Activated T-cell treated with anti-CD3 and anti-CD28 coated beads for 48 hours (primary cell): Measurements from ENCODE around the gene ZNF765.
"Not testable (repeated sequence)": the region's sequence is repeated elsewhere in the genome, so short reads cannot be mapped to it uniquely, and the experiment has no call there.

Experiments
- DNase-seq: peaks from one replicate; pipeline ENCODE4 v3.0.0-alpha.2; 2020; ENCODE audit warnings: low read depth

ZNF765 gene

DNA sequence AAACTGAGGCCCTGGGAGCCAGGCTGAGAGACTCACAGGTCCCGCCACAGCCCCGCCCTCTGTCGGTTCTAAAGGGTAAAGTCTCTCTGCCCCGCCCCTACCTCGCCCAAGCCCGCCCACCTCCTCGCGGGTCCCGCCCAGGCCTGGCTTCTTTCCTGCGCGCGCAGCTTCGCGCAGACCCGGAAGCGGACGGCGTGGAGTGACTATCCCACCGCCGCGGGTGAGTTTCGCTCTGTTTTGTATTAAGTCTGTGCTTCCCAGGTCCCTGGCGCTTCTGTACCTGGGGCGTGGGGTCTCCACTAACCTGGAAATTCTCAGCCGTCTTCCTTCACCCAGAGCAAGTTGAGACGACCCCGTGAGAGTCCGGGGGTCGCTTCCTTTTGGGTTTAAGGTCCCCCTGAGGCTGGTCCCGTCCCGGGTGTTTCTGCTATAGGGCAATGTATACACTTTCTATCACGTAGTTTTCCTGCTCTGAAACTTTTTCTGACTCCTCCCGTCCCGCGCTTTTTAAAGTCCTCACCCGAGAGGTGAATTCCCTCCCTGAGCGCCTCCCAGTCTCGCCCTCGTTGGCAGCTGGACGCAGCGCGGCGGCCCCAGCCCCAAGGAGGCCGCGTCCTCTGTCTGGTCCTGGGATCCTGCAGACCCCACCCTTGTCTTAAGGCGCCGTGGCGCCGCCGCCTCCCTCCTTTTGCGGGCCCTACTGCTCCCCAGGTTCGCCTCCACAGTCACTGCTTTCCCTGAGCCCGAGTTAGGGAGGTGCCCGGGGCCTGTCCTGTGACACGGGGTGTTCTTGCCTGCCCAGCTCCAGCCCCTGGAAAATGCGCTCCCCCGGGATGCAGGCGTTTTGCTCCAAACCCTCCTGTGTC, at the start of gene ZNF765:
TSS of gene ZNF765 (plus strand) at position 176 of the 866 bp plus-strand sequence. CDS start 2,867 bp downstream, outside the sequence.
- peak; percentile 95 for DNase-seq

DNA sequence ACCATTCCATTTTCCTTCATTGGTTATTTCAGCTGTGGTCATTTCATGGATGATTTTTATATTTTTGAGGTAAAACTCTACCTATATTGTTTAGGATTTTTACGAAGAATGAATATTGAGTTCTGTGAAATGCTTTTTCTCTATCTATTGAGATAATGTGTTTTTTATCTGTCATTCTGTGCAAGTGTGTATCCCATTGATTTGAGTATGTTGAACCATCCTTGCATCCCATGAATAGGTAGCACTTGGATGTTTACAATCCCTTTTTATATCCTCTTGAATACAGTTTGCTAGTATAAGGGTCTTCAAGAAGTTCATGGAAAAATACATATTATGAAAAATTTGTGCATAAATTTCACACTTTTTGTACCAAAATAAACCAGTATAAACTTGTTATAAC, 39.2 kb upstream of the ZNF765 start:
- no peak for DNase-seq

- DNase-seq: no peak
Observed at GRCh38 chr19:53357821-53358581, 36.9 kb upstream of the ZNF765 start.

GRCh38 chr19:53360056-53360455, 34.9 kb upstream of the ZNF765 start:
- not testable (repeated sequence) for DNase-seq

DNA sequence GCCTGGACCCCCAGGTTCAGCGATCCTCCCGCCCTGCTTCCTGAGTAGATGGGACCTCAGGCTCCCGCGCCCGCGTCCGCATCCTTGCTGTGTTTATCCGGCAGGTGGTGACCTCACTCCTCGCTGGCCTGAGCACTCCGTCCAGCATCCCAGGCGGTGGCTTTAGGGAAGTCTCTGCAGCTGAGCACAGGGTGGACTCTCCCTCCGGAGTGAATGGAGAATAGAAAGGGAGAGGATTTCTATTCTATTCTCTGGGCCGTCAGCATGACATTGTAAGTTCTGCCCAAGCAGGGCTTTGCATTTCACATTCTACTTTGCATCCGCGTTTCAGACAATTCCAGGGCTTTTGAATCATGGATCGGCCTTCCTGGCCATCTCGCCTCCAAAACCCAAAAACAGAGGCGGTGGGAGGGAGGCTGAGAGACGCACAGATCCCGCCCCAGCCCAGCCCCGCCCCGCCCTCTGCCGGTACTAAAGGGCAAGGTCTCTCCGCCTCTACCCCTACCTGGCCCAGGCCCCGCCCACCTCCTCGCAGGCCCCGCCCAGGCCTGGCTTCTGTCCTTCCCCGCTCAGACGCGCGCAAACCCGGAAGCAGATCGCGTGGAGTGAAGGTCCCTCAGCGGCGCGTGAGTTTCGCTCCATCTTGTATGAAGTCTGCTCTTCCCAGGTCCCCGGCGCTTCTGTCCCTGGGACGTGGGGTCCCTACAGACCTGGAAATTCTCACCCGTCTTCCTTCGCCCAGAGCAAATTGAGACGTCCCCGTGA, 29.6 kb upstream of the ZNF765 start, which contains the start of gene ZNF525:
TSS of gene ZNF525 (plus strand) at position 572 of the 765 bp plus-strand sequence. CDS start 6,577 bp downstream, outside the sequence.
- DNase-seq: peak; percentile 90

DNA sequence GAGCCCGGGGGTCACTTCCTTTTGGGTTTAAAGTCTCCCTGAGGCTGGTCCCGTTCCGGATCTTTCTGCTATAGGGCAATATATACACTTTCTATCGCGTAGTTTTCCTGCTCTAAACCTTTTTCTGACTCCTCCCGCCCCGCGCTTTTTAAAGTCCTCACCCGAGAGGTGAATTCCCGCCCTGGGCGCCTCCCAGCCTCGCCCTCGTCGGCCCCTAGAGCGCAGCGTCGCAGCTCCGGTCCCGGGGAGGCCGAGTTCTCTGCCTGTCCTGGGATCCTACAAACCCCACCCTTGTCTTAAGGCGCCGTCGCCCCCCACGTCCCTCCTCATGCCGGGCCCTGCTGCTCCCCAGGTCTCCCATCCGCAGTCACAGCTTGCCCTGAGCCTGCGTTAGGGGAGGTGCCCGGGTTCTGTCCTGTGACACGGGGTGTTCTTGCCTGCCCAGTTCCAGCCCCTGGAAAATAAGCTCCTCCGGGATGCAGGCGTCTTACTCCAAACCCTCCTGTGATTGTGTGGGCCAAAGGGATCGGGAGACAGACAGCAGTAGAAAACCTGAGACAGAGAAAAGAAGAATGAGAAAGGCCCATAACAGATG, 29.0 kb upstream of the ZNF765 start:
- DNase-seq: peak; percentile 22

GRCh38 chr19:53372196-53372595, 22.8 kb upstream of the ZNF765 start:
- no peak for DNase-seq

DNA sequence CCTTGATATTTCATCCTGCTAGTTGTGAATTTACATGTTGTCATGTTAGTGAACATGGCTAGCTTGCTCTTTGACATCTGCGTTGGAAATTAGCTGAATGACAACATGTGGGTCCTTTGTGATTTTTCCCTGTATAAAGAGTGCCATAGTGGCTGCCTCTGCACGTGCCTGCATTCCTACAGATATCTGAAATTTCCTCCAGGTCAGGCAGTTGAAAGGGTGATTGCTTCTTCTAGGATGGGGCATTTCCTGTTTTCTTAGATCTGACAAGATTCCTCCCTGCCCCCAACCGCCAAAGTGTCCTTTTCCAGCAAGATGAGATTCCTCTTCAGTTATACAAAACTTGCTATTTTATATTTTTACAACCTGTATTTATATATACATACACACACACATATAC, 20.7 kb upstream of the ZNF765 start:
- no peak for DNase-seq

- DNase-seq: no peak
Observed at GRCh38 chr19:53374743-53375142, 20.2 kb upstream of the ZNF765 start.

GRCh38 chr19:53381376-53381775, 13.6 kb upstream of the ZNF765 start:
- DNase-seq: no peak

DNA sequence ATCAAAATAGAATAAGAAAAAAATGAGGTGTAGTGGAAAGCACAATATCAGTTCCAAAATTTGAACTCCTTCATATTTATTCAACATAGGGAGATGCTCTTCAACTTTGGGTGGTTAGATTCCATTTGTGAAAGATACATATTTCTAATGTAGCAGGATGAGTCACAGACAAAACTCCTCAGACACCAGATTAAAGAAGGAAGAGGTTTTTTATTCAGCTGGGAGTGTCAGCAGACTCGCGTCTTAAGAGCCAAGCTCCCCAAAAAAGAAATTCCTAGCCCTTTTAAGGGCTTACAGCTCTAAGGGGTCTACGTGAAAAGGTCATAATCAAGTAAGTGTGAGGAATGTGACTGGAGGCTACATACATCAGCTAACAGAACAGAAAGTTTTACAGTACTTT, 6.8 kb upstream of the ZNF765 start:
- DNase-seq: no peak

- no peak for DNase-seq
Observed at GRCh38 chr19:53388904-53389303, 6.0 kb upstream of the ZNF765 start.

DNA sequence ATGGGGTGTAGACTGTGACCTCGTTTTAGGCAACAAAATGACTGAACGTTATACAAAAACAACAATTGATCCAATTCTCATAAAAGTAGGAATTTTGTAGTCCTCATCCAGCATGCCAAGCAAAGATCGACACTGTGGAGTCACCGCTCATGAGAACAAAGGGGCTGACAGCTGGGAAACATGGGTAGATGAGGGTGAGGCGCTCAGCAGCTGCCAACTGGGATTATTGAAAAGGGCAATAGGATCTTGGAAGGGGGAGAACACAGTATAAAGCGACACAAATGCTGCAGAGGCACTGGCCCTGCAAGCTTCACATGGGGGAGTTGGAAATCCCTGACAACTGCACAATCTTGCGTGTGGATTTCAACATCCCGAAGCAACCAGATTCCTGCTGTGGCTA, 5.4 kb upstream of the ZNF765 start:
- DNase-seq: no peak

- DNase-seq: no peak
Observed at GRCh38 chr19:53389978-53390377, 5.0 kb upstream of the ZNF765 start.

- DNase-seq: no peak
Observed at GRCh38 chr19:53394522-53394973, 401 bp upstream of the ZNF765 start.

DNA sequence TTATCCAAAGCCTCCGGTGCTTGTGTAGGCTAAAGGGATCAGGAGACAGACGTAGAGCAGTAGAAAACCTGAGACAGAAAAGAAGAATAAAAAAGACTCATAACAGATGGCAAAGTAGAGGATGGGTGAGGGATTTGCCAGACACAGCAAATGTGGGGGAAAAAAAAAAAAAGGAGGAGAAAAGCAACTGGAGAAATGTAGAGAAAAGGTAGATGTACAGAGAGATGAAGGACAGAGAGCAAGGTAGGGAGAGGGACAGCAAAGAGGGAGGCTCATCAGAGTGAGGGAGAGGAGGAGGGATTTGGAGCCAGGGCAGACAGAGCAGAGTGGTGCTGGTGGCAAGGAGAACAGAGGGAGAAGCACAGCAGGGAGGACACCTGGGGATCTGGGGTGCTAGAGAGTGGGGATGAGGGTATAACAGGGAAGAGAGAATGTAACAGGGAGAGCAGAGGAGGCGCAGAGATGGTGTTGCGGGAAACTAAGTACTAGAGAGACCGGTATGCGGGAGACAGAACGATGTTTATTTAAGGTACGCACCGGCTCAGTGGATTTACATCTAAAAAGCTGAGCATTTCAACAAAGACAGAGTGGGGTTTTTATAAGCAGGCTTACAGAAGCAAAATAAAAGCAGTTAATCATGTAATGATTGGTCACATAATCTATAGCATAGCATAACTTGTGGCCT, 1.0 kb downstream of the ZNF765 start:
- not testable (repeated sequence) for DNase-seq

DNA sequence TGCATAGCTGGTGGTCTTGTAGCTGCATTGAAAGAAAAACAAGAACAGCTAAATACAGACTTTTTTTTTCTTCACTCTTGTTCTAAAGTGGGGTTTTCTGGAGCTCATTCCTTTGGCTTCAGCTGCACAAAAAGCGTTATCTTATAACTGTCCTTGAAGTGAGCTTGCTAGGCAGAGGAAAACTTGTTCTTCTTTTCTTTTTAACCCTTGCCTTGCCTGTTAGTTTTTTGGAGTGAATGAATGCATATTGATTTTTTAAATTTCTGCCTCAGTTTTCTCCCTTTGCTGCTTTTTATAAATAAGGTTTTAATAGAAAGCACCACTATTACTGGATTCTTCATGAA, 1.5 kb downstream of the ZNF765 start:
- no peak for DNase-seq

DNA sequence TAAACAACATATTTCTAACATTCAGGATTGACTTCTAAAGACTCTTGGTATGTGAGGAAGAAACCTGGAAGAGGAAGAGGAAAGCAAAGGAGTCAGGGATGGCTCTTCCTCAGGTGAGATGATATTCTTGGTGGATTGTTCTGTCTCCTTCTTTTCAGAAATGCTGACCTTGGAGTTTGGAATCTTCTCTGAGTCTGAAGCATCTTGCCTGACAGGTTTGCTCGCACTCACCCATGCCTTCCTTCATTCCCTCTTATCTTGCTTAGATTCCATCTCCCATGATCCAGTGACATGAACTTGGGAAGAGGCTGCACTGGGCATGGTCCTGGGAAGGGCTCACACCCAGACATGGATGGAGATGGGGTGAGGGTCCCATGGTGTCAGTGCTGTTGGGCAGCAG, 3.0 kb downstream of the ZNF765 start:
- DNase-seq: not testable (repeated sequence)

- no peak for DNase-seq
Observed at GRCh38 chr19:53409505-53410204, 14.7 kb downstream of the ZNF765 start.

GRCh38 chr19:53420520-53421315, 25.8 kb downstream of the ZNF765 start:
- not testable (repeated sequence) for DNase-seq
